Activated CD4-positive, alpha-beta T cell treated with anti-CD3 and anti-CD28 coated beads for 48 hours (primary cell): ENCODE results near the gene PRAMEF20.
"Not testable (repeated sequence)": the region's sequence is repeated elsewhere in the genome, so short reads cannot be mapped to it uniquely, and the experiment has no call there.

ENCODE experiments used
- DNase-seq: peaks from one replicate; pipeline ENCODE4 v3.0.0-alpha.2; 2020

PRAMEF20 gene

GRCh38 chr1:13410150-13410549 lies at the start of gene PRAMEF20:
TSS of gene PRAMEF20 (plus strand) at chr1:13410450. CDS start at chr1:13416355, 5,905 bp downstream.
- not testable (repeated sequence) for DNase-seq

GRCh38 chr1:13362364-13362763 lies 47.9 kb upstream of the PRAMEF20 start:
- DNase-seq: not testable (repeated sequence)

- DNase-seq: not testable (repeated sequence)
These were observed 45.3 kb upstream of the PRAMEF20 start for GRCh38 chr1:13364928-13365327.

DNA sequence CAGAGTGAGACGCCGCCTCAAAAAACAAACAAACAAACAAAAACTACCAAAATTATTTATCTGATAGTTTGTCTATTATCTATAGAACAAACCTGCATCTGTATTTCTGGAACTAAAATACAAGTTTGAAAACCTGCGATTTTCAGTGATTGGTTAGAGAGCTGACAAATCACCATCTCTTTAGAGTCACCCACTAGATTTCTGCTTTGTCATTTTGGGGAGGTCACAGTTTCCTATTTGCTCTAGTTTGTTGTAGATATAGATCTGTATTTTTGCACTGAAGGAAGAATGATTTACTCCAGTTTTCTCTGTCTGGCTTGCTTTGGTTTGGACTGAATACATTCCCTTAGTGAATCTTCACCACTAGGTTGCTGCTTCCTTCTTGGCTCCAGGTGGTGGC lies 43.7 kb upstream of the PRAMEF20 start:
- not testable (repeated sequence) for DNase-seq

- peak; percentile 57 for DNase-seq
These were observed 41.7 kb upstream of the PRAMEF20 start for GRCh38 chr1:13368544-13368943.

DNA sequence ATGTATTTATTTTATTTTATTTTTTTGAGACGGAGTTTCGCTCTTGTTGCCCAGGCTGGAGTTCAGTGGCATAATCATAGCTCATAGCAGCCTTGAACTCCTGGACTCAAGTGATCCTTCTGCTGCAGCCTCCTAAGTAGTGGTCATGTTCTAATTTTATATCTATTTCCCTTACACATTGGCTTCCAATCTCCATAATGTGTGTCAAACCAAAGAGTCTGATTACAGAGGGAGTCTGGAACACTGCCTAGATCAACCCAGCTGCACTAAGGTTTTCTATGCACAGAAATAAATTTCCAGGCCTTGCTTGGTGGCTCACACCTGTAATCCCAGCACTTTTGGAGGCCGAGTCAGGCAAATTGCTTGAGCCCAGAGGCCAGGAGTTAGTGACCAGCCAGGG lies 31.3 kb upstream of the PRAMEF20 start:
- not testable (repeated sequence) for DNase-seq

- not testable (repeated sequence) for DNase-seq
These were observed 29.9 kb upstream of the PRAMEF20 start for GRCh38 chr1:13380380-13380779.

DNA sequence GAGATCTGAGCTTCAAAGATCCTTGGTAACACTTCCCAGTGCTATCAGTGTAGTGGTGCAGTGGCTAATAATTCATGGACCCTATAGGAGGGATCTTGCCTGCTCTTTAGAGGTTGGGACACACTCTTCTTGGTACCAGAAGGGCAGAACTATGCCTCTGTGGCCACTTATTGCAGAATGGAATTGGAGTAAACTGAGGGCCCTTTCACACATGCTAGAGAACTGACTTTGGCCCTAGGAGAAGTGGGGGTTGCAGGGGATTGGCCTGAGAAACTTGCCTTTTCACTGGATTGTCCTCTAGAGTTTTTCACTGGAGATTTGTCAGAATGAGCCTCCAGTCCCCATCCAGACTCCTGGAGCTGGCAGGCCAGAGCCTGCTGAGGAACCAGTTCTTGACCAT lies 20.9 kb upstream of the PRAMEF20 start, which contains the start of gene PRAMEF17:
Gene PRAMEF17 (plus strand): TSS at position 301 of the 400 bp plus-strand sequence. CDS start 26 bp downstream, at position 327.
- not testable (repeated sequence) for DNase-seq

DNA sequence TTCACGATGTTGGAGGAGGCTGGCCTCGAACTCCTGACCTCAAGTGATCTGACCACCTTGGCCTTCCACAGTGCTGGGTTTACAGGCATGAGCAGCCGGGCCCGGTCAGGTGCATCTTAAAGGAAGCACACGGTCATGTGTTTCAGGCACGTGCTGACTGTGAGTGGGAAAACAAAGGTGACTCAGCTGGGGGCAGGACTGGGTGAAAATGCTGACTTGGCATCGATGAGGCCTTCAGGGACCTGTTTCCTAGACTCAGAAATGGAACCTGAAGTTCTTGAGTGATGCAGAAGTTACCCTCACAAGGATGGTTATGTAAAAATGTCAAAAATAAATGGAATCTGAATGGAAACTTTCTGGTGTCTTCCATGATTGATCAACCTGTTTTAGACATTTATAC lies 17.2 kb upstream of the PRAMEF20 start:
- DNase-seq: not testable (repeated sequence)

- DNase-seq: not testable (repeated sequence)
These were observed 15.5 kb upstream of the PRAMEF20 start for GRCh38 chr1:13394761-13395160.

GRCh38 chr1:13395311-13395710 lies 14.9 kb upstream of the PRAMEF20 start:
- DNase-seq: not testable (repeated sequence)

GRCh38 chr1:13407811-13408210 lies 2.4 kb upstream of the PRAMEF20 start:
- no peak for DNase-seq

- DNase-seq: no peak
These were observed 20.2 kb downstream of the PRAMEF20 start for GRCh38 chr1:13430495-13430894.

DNA sequence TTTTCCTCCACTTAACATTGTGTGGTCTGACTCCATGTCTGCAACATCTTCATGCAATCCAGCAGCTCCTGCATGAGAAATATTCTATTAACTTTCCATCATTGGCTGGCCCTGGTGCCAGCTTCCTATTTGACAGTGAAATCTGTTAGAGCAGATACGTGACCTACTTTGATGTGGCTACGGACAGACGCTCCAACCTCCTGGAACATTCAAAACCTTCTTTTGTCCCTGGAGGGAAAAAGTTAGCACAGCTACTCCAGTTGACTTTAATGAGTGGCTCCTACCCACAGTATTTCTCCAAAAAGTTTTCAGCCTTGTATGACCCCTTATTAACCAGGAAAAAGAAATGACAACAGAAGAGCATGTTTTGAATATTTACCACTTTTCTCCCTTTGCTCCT lies 22.0 kb downstream of the PRAMEF20 start:
- DNase-seq: no peak

- not testable (repeated sequence) for DNase-seq
These were observed 23.6 kb downstream of the PRAMEF20 start for GRCh38 chr1:13433694-13434358.

DNA sequence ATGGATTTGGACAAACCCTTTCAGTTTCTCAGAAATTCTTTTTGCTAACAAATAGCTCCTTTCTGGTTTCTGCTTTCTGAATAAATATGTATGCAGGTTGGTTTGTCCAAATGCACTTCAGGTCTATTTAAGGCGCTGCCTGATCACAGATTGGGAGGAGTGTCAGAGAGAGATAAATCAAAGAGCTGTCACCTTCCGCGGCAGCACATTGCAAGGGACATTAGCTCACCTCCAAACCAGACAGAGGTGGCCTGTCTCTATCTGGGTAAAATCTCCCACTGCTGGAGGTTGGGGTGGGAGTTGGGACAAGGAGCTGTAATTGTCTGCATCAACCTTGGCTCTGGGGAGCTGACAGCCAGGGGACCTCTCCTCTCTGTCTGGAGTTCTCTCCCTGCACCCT lies 25.2 kb downstream of the PRAMEF20 start:
- DNase-seq: no peak

DNA sequence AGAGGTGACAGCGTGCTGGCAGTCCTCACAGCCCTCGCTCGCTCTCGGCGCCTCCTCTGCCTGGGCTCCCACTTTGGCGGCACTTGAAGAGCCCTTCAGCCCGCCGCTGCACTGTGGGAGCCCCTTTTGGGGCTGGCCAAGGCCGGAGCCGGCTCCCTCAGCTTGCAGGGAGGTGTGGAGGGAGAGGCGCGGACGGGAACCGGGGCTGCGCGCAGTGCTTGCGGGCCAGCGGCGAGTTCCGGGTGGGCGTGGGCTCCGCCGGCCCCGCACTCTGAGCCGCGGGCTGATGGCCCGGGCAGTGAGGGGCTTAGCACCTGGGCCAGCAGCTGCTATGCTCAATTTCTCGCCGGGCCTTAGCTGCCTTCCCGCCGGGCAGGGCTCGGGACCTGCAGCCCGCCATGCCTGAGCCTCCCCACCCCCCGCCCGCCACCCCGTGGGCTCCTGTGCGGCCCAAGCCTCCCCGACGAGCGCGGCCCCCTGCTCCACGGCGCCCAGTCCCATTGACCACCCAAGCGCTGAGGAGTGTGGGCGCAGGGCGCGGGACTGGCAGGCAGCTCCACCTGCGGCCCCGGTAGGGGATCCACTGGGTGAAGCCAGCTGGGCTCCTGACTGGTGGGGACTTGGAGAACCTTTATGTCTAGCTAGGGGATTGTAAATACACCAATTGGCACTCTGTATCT lies 29.0 kb downstream of the PRAMEF20 start:
- DNase-seq: not testable (repeated sequence)

DNA sequence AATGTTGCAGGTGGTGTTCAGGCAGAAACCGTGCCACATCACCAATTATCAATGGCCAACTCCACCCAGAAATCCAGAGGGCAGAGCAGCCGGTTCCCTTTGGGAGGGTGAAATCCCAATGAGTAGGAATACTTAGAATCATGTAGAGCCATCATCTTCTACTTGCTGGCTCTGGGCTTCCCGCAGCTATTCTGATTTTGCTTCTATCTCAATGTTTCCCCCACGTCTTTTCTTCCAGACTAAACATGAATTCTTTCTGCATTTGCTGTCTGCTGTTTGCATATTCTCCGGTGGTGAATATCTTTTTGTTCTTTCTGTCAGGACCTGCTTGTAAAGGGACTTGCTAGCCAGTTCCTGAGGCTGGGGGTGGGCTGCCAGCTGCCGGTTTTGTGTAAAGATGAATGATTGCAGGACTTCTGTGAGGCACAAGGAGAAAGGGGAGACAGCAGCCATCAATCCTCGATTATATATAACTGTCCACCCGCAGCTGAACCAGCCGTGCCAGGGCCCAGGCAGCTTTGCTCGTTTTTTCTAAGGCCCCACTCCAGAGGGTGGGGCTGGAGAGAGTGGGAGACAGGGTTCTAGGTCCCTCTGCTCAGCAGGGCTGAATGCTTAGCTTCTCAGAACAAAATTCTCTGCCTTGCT lies 33.2 kb downstream of the PRAMEF20 start:
- DNase-seq: no peak

DNA sequence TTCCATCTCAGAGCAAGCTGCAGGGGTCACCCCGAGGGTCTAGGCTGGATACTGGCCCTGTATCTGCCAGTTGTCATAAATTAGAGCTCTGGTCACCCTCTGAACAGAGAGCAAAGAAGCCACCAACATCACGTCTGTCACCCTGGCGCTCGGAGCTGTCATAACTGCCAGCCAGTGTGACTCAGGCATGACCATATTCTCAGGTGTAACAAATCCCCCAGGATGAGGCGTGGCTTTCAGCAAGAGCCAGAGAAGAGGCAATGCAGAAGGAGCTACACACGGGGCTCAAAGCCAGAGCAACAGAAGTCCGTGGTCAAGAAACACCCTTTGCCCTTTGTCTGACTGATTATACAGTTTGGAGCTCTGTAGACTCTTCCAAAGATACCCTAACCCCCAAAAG lies 40.0 kb downstream of the PRAMEF20 start:
- no peak for DNase-seq

GRCh38 chr1:13451399-13451965 lies 41.2 kb downstream of the PRAMEF20 start:
- DNase-seq: no peak

- no peak for DNase-seq
These were observed 46.8 kb downstream of the PRAMEF20 start for GRCh38 chr1:13456904-13457532.

GRCh38 chr1:13461977-13462376 lies 51.7 kb downstream of the PRAMEF20 start:
- DNase-seq: no peak

DNA sequence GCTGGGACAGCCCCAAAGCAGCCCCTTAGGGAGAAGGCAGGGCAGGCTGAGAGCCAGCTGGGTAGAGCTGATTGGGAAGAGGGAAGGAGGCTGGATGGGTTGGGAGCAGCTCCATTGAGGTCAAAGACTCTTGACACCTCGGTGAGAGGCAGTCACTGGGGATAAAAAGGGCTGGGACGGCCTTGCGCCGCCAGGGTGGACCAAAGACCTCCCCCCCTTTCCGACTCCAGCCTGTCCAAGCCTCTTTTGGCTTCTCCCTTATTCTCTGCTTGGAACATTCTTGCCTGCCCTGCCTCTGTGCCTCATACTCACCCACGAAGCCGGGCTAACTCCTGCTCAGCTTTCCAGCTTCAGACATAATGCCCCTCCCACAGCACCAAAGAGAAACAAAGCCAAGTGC lies 52.4 kb downstream of the PRAMEF20 start:
- no peak for DNase-seq
